Esophagus squamous epithelium (tissue), 4 donors: ENCODE data around the gene ABCB8.

ENCODE experiments used
- CTCF ChIP-seq, 6 experiments: fragments of 450-650 bp in 4 of 6; fragments of 200-600 bp in 2 of 6; sonication (generic) in 2 of 6; IDR thresholded peaks; one replicate each; pipeline ENCODE4 v1.5.1; 2016 to 2019; ENCODE audit warnings: antibody characterized with exemption in 6 of 6, mild to moderate bottlenecking in 4 of 6, moderate library complexity in 4 of 6
- POLR2A ChIP-seq, 4 donors: fragments of 450-650 bp; IDR thresholded peaks; one replicate each; pipeline ENCODE4 v1.6.1; 2017; ENCODE audit warnings: antibody characterized with exemption in 4 of 4, mild to moderate bottlenecking in 4 of 4, moderate library complexity in 3 of 4

DNA sequence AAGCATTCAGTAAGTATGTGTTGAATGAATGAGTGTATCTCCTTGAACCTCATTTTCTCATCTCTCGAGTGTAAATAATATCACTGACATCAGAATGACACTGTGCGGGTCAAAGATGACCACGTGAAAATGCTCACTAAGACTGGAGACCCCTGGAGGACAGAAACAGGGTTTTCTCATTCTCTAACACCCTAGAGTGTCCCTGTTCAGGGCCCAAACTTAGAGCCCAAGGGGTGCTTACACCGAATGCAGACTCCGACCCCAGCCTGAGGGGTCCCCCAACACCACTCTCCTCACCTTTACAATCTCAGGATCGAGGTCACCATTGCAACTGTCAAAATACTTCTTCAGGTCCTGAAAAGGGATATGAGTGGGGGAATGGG lies 28.0 kb downstream of the ABCB8 start:
- TF ChIP-seq CTCF (IDR thresholded peaks at IDR 0.05) (no peak), POLR2A (IDR thresholded peaks at IDR 0.05) (no peak)
